Measurements from ENCODE around the gene ERO1B. TPM values are rescaled to one million over a fixed set of nuclear protein-coding genes. Genes with fewer than 3 reads are reported as not detected.

Gene ERO1B
- total RNA-seq, 1 experiment from 2014 or later, result not detected

DNA sequence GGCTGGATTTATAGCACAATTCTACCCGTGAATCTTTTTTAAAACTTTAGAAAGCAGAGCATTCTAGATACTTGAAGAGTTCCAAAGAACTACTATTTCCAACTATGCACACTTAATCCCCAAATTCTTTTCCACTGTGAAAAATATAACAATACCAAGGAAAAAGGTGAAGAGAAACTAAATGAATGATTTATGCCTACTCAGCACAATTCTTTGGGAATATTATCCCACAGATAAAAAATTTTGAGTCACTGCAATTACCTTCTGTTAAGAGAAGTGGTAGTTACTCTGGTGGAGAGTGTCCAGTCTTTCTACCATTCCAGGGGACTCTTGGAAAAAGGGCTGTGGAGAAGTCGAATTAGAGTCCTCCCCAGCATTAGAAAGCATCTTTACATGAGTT is 39.2 kb downstream of the ERO1B start:
- no peaks in the 10 kb centered on the region for H3K36me3 ChIP-seq (ENCODE audit: low read depth)
- POLR2A ChIA-PET (ENCODE audit: unreplicated experiment), result no interaction called here

DNA sequence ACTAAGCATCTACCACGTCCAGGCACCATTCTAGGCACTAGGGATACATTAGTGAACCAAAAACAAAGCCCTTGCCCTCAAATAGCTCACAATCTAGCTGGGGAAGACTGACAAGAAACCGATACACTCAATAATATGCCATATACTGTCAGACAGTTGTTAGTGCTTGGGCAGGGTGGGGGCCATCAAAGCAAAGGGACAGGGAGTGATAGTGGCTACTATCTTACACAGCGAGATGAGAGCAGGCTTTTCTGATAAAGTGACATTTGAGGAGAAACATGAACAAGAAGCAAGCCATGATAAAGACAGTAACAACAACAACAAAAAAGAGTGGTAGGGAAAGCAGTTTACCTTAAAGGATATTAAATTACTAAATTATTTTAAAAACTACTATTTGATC is 41.1 kb downstream of the ERO1B start:
- ChIA-PET POLR2A (ENCODE audit: unreplicated experiment) (no interaction called here), CTCF (no interaction called here)
- no TSS peak for BruUV-seq (replicated peaks)
- Histone ChIP-seq H3K9me3 (ENCODE audit: insufficient read depth, low read depth) (no peaks in the 10 kb centered on the region), H3K4me3 (no peak overlapping the region), H3F3A (ENCODE audit: insufficient read depth, low read depth) (no peaks in the 10 kb centered on the region), H3K27ac (no peak overlapping the region), H3K27me3 (ENCODE audit: insufficient read depth, low read depth) (no peaks in the 10 kb centered on the region), H3K36me3 (ENCODE audit: low read depth) (no peaks in the 10 kb centered on the region), H3K4me1 (replicated peaks; ENCODE audit: insufficient read depth) (no peaks in the 10 kb centered on the region), H4K20me1 (ENCODE audit: insufficient read depth) (no peaks in the 10 kb centered on the region), H2AFZ (no peak overlapping the region), H3K9me2 (ENCODE audit: insufficient read depth) (no peaks in the 10 kb centered on the region), H3K4me2 (no peak overlapping the region), H3K79me2 (ENCODE audit: low read depth) (no peaks in the 10 kb centered on the region)
- no peak for DNase-seq
- TF ChIP-seq, protein P1, sequence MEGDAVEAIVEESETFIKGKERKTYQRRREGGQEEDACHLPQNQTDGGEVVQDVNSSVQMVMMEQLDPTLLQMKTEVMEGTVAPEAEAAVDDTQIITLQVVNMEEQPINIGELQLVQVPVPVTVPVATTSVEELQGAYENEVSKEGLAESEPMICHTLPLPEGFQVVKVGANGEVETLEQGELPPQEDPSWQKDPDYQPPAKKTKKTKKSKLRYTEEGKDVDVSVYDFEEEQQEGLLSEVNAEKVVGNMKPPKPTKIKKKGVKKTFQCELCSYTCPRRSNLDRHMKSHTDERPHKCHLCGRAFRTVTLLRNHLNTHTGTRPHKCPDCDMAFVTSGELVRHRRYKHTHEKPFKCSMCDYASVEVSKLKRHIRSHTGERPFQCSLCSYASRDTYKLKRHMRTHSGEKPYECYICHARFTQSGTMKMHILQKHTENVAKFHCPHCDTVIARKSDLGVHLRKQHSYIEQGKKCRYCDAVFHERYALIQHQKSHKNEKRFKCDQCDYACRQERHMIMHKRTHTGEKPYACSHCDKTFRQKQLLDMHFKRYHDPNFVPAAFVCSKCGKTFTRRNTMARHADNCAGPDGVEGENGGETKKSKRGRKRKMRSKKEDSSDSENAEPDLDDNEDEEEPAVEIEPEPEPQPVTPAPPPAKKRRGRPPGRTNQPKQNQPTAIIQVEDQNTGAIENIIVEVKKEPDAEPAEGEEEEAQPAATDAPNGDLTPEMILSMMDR (conservative IDR thresholded peaks at IDR 0.05), result no peak
- TF ChIP-seq EZH2 (IDR thresholded peaks at IDR 0.05; ENCODE audit: low read depth), result no peak
- intact Hi-C loops (cut with micrococcal nuclease; ENCODE audit: unreplicated experiment), result no loop called here

More for the DNA sequence above, 39.2 kb downstream of the ERO1B start:
- no peak for DNase-seq
- intact Hi-C loops (cut with micrococcal nuclease; ENCODE audit: unreplicated experiment), result no loop called here
- H3K9me3 ChIP-seq (ENCODE audit: insufficient read depth, low read depth), result no peaks in the 10 kb centered on the region
- no TSS peak for BruUV-seq (replicated peaks)
- CTCF ChIA-PET, result no interaction called here
- no peaks in the 10 kb centered on the region for H3K79me2 ChIP-seq (ENCODE audit: low read depth)
- H2AFZ ChIP-seq, result no peak overlapping the region
- no peaks in the 10 kb centered on the region for H3K4me1 ChIP-seq (replicated peaks; ENCODE audit: insufficient read depth)
- no peak overlapping the region for H3K4me2 ChIP-seq
- no peak overlapping the region for H3K27ac ChIP-seq
- no peaks in the 10 kb centered on the region for H4K20me1 ChIP-seq (ENCODE audit: insufficient read depth)
- H3F3A ChIP-seq (ENCODE audit: insufficient read depth, low read depth), result no peaks in the 10 kb centered on the region
- no peaks in the 10 kb centered on the region for H3K27me3 ChIP-seq (ENCODE audit: insufficient read depth, low read depth)
- H3K9me2 ChIP-seq (ENCODE audit: insufficient read depth), result no peaks in the 10 kb centered on the region
- TF ChIP-seq, protein P1 (conservative IDR thresholded peaks at IDR 0.05), result no peak
- TF ChIP-seq EZH2 (IDR thresholded peaks at IDR 0.05; ENCODE audit: low read depth), result no peak
- H3K4me3 ChIP-seq, result no peak overlapping the region

DNA sequence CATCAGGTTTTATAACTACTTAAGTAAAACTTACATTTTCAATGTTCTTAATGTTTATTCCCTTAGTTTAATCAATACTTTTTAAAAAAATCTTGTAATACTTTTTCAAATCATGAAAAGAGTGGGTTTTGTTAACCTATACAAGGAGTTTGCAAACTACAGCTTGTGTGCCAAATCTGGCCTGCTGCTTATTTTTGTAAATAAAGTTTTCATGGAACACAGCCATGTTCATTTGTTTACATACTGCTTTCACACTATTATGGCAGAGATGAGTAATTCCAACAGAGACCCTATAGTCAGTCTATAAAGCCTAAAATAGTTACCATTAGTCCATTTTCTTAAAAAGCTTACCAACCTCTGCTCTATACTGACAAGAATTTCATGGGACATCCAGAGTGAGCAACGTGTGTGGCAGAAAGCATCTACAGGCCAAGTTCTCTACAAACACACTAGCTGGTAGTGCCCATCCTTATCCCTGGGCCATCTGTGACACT is 42.6 kb downstream of the ERO1B start:
- Histone ChIP-seq H3K79me2 (ENCODE audit: low read depth) (no peaks in the 10 kb centered on the region), H3K9me3 (ENCODE audit: insufficient read depth, low read depth) (no peaks in the 10 kb centered on the region), H3K27ac (no peak overlapping the region), H4K20me1 (ENCODE audit: insufficient read depth) (no peaks in the 10 kb centered on the region), H3K4me2 (no peak overlapping the region), H3K4me3 (no peak overlapping the region), H3K36me3 (ENCODE audit: low read depth) (no peaks in the 10 kb centered on the region), H3F3A (ENCODE audit: insufficient read depth, low read depth) (no peaks in the 10 kb centered on the region), H3K4me1 (replicated peaks; ENCODE audit: insufficient read depth) (no peaks in the 10 kb centered on the region), H3K27me3 (ENCODE audit: insufficient read depth, low read depth) (no peaks in the 10 kb centered on the region), H2AFZ (0 out of 2 replicates have a peak overlapping the region, but pooled peaks have one; percentile 60), H3K9me2 (ENCODE audit: insufficient read depth) (no peaks in the 10 kb centered on the region)
- no TSS peak for BruUV-seq (replicated peaks)
- TF ChIP-seq, protein P1 (conservative IDR thresholded peaks at IDR 0.05), result no peak
- no peak for DNase-seq
- POLR2A ChIA-PET (ENCODE audit: unreplicated experiment), result no interaction called here
- intact Hi-C loops (cut with micrococcal nuclease; ENCODE audit: unreplicated experiment), result no loop called here
- CTCF ChIA-PET, result interaction anchor here (0.6 kb wide), 1 partner anchor 263 kb away, joined by 20 read pairs; no protein-coding TSS in a partner anchor
